GM19351 (cell line): ENCODE results near the gene CXXC5.
"Not testable (repeated sequence)": the region's sequence is repeated elsewhere in the genome, so short reads cannot be mapped to it uniquely, and the experiment has no call there.

Source experiments
- ATAC-seq: cut with Tn5 transposase; IDR thresholded peaks from one replicate; pipeline ENCODE4 v1.9.1; 2021; ENCODE audit warnings: mild to moderate bottlenecking, moderate library complexity; ENCODE audit not compliant: unreplicated experiment

The CXXC5 gene

DNA sequence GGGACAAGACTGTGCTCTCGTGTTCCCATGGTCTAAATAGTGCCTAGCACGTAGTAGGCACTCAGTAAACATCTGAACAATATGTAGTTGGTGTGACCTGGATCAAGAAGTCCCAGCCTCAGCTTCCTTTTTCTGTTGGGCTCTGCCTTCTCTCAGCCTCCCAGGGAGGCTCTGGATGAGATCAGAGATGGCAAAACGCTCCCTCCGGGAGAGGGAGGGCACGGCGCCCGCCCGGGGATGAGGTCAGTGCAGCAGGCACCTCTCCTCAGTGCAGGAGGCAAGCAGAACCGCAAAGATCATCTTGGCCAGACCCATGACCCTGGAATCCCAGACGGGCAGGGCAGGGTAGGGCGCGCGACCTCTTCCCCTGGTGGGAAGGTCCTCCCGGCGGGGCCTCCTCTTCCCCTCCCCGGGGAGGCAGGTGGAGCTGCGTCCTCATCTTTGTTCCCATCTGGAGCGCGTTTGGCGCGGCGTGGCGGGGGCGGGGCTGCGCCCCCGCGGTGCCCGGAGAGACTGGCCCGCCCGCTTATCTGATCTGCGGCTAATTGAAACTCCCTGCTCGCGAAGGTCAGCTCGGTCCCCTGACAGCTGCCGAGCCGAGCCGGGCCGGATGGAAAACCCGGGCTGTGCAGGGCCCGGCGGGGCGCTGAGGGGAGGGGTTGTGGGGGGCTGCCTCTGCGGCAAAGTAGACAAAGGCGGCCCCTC is 60.9 kb downstream of the CXXC5 start:
- no peak for ATAC-seq

DNA sequence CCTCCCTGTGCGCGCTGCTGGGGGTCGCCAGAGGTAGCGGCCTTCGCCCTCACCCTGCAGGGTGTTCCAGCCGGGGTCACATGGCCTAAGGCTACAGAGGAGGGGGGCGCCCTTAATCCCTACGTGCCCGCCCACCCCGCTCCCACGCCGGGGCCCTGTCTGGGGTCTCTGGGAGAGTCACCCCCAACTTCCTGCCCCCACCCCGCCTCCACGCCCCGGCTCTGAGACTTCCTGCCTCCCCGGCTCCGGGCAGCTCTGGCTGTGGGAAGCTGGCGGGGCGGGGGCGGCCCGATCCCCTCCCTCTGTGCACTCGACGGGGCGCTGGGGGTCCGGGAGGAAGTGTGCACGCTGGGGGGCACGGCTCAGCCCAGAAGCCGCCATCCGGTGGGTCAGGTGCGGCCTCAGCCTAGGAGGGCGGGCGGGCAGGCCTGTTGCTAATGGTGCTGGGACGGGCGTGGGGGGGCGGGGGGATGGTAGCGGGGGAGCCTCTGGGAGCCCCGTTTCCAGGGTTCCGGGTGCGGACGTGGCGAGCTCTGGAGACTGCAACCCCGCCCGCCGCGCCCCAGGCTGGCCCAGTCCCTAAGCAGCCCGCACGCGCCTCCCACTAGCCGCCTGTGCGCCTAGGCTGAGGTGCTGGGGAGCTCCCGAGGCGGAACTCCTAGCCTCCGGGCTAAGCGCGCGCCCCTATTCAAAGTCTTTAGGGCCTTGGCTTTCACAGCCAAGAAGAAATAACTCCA is 61.6 kb downstream of the CXXC5 start:
- ATAC-seq: no peak

DNA sequence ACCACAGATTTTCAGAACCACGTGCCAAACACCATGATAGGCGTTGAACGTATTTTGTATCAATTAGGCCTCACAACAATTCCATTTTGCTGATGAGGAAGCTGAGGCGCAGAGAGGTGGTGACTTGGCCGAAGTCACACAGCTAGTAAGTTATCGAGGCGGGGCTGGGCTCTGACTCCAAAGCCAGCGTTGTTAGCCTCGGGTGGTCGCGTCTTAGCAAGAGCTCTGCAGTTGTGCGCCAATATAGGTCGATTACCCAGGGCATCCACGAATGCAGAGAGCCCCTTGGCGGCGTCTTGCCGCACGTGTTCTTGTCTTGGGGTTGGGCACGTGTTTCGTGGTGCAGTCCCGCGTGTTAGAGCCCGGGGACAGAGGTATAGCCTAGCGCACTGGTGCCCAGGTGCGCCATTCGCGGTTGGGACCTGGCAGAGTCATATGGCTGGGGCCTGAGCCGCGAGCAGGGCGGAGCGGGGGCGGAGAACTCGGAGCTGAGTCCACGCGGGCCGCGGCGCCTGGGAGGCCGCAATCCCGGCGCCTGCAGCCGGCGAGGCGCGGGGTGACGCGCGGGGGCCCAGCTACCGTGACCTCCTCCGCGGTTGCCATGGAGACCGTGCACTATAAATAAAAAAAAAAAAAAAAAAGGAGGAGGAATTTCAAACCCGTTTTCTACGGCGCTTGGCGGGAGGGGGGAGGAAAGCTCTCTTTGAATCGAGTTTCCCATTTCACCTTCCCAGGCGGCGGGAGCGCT is 62.3 kb downstream of the CXXC5 start:
- ATAC-seq: no peak

DNA sequence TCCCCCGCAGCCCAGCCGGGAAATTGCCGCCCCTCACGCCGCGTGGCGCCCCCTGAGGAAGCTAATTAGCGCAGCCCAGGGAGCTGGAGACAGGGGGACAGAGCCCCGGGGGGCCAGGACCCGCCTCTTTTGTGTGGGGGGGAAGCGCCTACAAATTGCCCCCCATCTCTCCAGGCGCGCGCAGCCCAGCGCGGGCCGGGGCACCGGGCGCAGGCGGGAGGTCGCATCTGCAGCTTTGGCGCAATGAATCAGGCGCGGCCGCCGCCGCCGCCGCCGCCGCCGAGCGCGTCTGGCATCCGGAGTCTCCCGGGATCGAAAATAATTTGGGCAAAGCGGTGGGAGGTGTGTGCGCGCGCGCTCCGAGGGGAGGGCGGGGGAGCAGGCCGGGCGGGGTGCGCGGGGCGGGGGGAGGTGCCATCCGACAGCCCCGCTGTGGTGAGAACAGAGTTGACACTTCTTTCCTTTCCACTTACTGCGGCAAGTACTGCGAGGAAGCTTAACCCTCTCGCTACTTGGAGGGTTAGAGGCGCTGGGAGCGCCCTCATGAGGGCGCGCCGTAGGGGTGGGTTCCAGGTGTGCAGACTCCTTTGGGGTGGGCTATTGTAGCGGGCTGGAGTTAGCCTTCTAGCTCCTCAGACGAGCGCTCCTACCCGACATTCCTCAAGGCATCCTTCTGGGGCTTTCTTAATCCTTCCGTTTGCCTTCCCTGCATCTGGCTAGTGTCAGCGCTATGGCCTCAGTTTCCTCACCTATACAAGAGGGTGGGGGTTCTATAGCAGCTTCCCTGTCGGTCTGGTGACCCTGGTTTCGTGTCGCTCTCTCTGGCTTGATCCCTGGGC is 63.1 kb downstream of the CXXC5 start:
- ATAC-seq: peak; percentile 45

DNA sequence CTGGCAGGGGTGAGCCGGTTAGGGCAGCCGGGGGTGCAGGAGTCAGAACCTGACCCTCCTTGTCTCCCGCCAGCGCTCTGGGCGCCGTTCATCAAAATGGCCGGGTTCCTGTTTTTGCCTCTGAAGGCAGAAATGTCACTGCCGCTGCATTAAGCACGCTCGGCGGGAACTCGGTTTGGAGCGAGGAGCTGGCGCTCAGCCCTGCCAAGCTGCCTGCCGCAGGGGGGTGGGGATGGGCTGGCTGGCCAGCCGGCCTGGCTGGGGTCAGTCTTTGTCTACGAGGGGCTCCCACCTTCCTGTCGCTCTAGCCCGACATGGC is 63.7 kb downstream of the CXXC5 start:
- no peak for ATAC-seq

DNA sequence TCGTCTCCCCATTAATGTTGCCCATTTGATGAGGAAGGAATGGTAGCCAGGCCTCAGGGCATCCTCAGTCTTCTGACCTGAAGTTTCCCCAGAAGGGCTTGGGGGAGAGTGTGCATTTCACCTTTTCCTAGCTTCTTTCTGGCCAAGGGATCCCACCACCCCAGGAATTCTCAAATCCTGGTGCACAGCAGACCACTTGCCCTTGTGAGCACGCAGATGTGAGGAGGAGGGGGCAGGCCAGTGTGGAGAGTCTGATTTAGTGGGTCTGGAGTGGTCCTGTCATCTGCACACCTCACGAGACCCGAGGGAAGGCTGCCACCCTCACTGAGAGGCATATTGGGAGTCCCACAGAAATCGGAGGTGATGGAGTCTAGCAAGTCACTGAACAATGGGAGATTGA is 64.3 kb downstream of the CXXC5 start:
- no peak for ATAC-seq

DNA sequence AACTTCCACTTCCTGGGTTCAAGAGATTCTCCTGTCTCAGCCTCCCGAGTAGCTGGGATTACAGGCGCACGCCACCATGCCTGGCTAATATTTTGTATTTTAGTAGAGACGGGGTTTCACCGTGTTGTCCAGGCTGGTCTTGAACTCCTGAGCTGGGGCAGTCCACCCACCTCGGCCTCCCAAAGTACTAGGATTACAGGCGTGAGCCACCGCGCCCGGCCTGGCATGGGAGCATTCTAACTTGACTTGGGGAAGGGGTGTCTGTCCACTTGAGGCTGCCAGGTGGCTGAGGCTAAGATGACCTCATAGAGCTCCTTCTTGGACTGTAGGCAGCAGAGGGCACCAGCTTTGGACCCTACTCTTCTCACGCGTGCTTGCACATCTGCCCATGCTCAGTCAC is 65.7 kb downstream of the CXXC5 start:
- ATAC-seq: not testable (repeated sequence)

DNA sequence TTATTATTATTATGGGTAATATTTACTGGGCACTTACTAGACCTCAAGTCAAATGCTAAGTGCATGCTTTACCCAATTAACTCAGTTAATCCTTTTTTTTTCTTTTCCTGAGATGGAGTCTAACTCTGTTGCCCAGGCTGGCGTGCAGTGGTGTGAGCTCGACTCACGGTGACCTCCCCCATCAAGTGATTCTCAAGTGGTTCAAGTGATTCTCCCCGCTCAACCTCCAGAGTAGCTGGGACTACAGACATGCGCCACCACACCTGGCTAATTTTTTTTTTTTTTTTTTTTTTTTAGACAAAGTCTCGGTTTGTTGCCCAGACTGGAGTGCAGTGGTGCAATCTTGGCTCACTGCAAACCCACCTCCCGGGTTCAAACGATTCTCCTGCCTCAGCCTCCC is 69.1 kb downstream of the CXXC5 start:
- ATAC-seq: no peak

DNA sequence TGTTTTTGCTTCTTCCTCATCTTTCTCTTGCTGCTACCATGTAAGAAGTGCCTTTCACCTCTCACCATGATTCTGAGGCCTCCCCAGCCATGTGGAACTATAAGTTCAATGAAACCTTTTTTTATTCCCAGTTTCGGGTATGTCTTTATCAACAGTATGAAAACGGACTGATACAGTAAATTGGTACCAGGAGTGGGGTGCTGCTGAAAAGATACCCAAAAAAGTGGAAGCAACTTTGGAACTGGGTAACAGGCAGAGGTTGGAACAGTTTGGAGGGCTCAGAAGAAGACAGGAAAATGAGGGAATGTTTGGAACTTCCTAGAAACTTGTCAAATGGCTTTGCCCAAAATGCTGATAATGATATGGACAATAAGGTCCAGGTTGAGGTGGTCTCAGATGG is 70.3 kb downstream of the CXXC5 start:
- not testable (repeated sequence) for ATAC-seq

DNA sequence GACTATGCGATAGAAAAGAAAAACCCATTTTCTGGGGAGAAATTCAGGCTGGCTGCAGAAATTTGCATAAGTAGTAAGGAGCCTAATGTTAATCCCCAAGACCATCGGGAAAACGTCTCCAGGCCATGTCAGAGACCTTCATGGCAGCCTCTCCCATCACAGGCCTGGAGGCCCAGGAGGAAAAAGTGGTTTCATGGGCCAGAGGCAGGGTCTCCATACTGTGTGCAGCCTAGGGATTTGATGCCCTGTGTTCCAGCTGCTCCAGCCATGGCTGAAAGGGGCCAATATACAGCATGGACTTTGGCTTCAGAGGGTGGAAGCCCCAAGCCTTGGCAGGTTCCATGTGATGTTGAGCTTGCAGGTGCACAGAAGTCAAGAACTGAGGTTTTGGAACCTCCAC is 71.8 kb downstream of the CXXC5 start:
- ATAC-seq: not testable (repeated sequence)

DNA sequence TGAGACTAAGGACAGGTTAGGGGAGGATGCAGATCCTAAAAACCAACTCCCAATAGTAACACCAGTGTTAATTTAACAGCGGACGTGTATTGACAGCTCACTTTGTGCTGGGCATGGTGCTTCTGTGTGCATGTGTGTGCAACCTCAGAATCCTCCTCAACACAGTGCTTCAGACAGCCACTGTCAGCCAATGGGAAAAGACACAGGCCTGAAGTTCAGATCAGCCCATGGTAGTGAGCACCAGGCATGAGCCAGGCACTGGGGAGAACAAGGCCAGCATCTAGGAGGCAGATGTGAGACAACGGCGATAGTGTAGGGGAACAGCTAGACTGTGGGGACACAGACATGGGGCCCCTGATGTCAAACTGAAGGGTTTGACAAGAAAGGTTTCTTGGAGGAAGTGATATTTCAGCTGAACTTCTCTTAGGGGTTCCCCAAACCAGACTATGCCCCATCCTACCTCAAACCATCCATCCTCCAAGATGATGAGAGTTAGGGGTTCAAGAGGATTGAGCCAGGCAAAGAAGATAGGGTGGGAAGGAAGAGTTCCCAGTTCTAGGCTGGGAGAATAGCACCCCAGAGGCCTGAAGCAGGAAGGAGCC is 75.9 kb downstream of the CXXC5 start:
- ATAC-seq: no peak

DNA sequence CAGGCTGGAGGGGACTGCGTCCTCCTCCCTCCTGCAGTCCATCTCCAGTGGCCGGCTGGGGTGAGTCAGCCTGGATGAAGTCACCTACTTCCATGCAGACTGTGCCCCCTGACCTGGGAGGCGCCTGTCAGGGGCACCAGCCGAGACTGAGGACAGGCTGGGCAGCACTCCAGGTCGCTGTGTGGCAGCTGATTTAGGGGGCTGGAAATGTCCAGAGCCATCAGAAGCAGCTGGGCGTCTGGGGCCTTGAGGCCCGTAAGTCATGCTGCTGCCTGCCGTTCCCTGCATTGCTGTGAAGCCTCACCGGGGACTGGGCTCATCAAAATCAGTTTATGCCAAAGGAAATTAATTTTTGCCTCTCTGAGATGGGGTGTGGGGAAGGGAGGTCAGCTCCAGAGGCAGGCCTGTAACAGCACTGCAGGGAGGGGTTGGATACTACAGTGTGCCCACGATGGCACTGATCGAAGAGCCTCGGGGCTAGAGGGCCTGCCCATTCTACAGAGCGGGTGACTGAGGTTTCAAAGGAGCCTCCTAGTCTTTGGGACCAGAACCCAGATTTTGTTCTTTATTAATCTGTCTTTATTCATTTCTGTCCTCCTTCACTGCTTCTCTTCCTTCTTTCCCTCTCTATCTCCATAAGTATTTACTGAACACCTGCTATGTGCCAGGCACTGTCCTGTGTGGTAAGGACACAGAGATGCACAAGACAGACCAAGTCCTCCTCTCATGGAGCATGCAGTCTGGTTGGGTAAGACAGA is 77.1 kb downstream of the CXXC5 start:
- no peak for ATAC-seq

DNA sequence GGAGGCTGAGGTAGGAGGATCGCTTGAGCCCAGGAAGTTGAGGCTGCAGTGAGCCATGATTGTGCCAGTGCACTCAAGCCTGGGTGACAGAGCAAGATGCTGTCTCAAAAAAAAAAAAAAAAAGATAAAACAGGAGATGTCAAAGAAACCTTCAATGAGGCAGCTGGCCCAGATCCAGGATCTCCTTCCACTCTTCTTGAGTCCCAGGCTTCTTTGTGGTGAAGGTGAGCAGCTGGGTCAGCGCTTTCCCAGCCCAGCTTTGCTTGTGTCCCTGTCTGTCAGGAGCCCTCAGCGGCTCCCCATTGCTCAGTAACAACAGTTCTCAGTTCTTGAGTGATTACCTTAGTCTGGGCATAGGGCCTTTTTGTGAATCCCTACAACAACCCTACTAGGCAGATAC is 78.1 kb downstream of the CXXC5 start:
- ATAC-seq: no peak

DNA sequence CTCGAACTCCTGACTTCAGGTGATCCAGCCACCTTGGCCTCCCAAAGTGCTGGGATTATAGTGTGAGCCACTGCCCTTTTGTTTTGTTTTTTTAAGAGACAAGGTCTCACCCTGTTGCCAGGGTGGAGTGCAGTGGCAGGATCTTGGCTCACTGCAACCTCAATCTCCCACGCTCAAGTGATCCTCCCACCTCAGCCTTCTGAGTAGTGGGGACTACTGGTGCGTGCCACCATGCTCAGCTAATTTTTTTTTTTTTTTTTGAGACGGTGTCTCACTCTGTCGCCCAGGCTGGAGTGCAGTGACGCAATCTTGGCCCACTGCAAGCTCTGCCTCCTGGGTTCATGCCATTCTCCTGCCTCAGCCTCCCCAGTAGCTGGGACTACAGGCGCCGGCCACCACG is 79.5 kb downstream of the CXXC5 start:
- ATAC-seq: not testable (repeated sequence)

DNA sequence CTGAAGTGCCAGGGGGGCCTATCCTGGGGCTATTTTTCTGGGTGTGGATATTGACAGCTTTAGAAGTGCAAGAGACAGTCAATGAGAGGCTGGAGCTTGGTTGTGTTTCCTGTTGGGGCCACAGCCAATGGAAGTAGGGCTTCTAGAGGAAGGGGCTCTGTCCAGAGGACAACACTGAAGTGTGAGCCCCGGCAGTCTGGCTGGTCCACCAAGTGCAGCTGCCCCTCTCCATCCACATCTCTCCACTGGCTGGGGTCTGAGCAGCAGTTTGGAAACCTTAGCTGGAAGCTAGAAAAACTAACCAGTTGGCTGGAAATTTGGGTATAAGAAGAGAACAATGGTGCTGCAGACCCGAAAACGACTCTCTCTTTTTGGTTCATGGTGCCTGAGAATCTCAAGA is 83.1 kb downstream of the CXXC5 start:
- no peak for ATAC-seq

DNA sequence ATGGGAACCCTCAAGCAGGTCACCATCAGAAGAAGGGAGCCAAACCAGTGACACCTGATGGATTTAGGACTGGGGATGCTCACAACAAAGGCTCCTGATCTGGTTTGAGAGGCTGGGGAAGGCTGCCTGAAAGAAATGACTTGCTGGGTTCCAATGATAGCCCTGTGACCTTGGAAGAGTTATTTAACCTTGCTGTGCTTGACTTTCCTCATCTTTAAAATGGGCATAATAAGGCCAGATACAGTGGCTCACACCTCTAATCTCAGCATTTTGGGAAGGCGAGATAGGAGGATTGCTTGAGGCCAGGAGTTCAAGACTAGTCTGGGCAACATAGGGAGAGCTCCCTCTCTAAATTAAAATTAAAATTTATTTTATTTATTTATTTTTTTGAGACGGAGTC is 83.9 kb downstream of the CXXC5 start:
- no peak for ATAC-seq

DNA sequence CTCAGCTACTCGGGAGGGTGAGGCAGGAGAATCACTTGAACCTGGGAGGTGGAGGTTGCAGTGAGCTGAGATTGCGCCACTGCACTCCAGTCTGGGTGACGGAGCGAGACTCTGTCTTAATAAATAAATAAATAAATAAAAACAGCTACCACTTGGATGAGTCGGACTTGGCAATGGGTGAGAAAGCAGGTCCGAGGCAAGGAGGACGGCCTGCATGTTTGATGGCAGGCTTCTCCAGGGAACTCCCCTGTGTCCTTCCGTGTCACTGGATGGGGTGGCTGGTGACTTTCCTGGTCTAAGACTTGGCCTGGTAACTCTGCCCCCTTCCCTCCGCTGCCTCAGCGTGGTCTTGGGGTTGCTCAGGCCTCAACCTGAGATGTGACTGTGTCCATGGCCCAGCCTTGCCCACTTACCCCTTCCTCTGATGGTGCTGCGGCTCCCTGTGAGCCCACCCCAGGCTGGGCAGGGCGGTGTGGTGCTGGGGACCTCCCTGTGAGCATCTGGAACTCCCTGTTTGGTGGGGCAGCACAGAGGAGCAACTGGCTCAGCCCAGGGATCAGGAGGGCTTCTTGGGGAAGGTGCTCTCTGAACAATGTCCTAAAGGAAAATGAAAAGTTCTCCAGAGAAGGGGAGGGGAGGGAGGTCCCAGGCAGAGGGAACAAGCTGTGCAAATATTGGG is 85.0 kb downstream of the CXXC5 start:
- no peak for ATAC-seq
